GM23338 (cell line): ENCODE results near the gene KIF21A. TPM values are rescaled to one million over a fixed set of nuclear protein-coding genes. Genes with fewer than 3 reads are reported as not detected.

Experiments
- CREB1 ChIP-seq: fragments of 250-450 bp; sonication (Bioruptor Pico); IDR thresholded peaks from 2 replicates; pipeline ENCODE4 v1.5.0; 2020; ENCODE audit warnings: low read depth, mild to moderate bottlenecking, moderate library complexity
- EZH2 ChIP-seq: fragments of 200-600 bp; sonication (generic); IDR thresholded peaks from one replicate; pipeline ENCODE4 v1.8.0; 2017; ENCODE audit warnings: antibody characterized with exemption, mild to moderate bottlenecking, low read depth; ENCODE audit not compliant: unreplicated experiment
- EZH2phosphoT487 ChIP-seq: fragments of 200-600 bp; sonication (generic); IDR thresholded peaks from one replicate; pipeline ENCODE4 v1.8.1; 2018; ENCODE audit warnings: antibody characterized with exemption; ENCODE audit not compliant: unreplicated experiment
- JUNB ChIP-seq: IDR thresholded peaks from one replicate; pipeline ENCODE4 v1.6.1; 2016; ENCODE audit warnings: antibody characterized with exemption; ENCODE audit not compliant: unreplicated experiment
- NANOG ChIP-seq: IDR thresholded peaks from 2 replicates; pipeline ENCODE4 v1.6.1; 2016; ENCODE audit warnings: antibody characterized with exemption, borderline replicate concordance
- POLR2AphosphoS5 ChIP-seq: IDR thresholded peaks from 2 replicates; pipeline ENCODE4 v1.6.1; 2016; ENCODE audit warnings: antibody characterized with exemption, low read depth
- REST ChIP-seq: IDR thresholded peaks from one replicate; pipeline ENCODE4 v1.6.1; 2018; ENCODE audit warnings: antibody characterized with exemption; ENCODE audit not compliant: unreplicated experiment
- STAT1 ChIP-seq: IDR thresholded peaks from one replicate; pipeline ENCODE4 v1.6.1; 2016; ENCODE audit warnings: antibody characterized with exemption; ENCODE audit not compliant: unreplicated experiment
- ZNF114 ChIP-seq: fragments of 250-450 bp; sonication (Bioruptor Pico); IDR thresholded peaks from 2 replicates; pipeline ENCODE4 v1.5.0; 2020; ENCODE audit warnings: mild to moderate bottlenecking, moderate library complexity
- ZNF462 ChIP-seq: fragments of 250-450 bp; sonication (Bioruptor Pico); IDR thresholded peaks from 2 replicates; pipeline ENCODE4 v1.5.0; 2020; ENCODE audit warnings: mild to moderate bottlenecking, moderate library complexity
- polyA plus RNA-seq: library from polyadenylated mRNA; unstranded; fragments of >200 nt; fragmentation: Nextera tagmentation; extraction: Ambion mirVana; gene quantifications from 2 replicates; pipeline ENCODE4 v1.2.1, GENCODE V29; 2016
- total RNA-seq: library from RNA; depleted of rRNA; stranded (reverse); fragments of >200 nt; shearing (Covaris generic); gene quantifications from 2 replicates; pipeline ENCODE4 v1.2.3, GENCODE V29; 2014
- TF ChIP-seq, protein P1 (sequence below), 2 experiments: fragments of 200-600 bp in 1 of 2; sonication (generic) in 1 of 2; conservative IDR thresholded peaks; 2 replicates each; pipeline versions ENCODE4 v1.5.1 to v1.6.1; 2016 to 2017; ENCODE audit warnings: antibody characterized with exemption in 2 of 2, low read depth in 2 of 2, mild to moderate bottlenecking in 2 of 2, moderate library complexity in 1 of 2

The KIF21A gene
- total and polyA plus RNA-seq, 2 experiments from 2014 or later, result 28.8 to 32.0 TPM

GRCh38 chr12:39431797-39432196 lies 11.1 kb downstream of the KIF21A start (continued):
- no peak for TF ChIP-seq ZNF462 (CRISPR knock-in tag)
- no peak for TF ChIP-seq EZH2
- TF ChIP-seq CREB1, result no peak
- no peak for TF ChIP-seq STAT1
- TF ChIP-seq POLR2AphosphoS5, result no peak
- TF ChIP-seq REST, result no peak
- TF ChIP-seq NANOG, result no peak
- TF ChIP-seq ZNF114, result no peak
- no peak for TF ChIP-seq EZH2phosphoT487
- TF ChIP-seq, protein P1, sequence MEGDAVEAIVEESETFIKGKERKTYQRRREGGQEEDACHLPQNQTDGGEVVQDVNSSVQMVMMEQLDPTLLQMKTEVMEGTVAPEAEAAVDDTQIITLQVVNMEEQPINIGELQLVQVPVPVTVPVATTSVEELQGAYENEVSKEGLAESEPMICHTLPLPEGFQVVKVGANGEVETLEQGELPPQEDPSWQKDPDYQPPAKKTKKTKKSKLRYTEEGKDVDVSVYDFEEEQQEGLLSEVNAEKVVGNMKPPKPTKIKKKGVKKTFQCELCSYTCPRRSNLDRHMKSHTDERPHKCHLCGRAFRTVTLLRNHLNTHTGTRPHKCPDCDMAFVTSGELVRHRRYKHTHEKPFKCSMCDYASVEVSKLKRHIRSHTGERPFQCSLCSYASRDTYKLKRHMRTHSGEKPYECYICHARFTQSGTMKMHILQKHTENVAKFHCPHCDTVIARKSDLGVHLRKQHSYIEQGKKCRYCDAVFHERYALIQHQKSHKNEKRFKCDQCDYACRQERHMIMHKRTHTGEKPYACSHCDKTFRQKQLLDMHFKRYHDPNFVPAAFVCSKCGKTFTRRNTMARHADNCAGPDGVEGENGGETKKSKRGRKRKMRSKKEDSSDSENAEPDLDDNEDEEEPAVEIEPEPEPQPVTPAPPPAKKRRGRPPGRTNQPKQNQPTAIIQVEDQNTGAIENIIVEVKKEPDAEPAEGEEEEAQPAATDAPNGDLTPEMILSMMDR (conservative IDR thresholded peaks at IDR 0.05; ENCODE audit: low read depth in 2 of 2), result no peak
- TF ChIP-seq JUNB, result no peak
